Endothelial cell of umbilical vein (primary cell): ENCODE measurements around the gene DUSP10. TPM values are rescaled to one million over a fixed set of nuclear protein-coding genes. Genes with fewer than 3 reads are reported as not detected.

Source experiments
- BruUV-seq: library from RNA; stranded (reverse); fragments of 400-500 nt; replicated peaks from 2 replicates; lab custom pipeline; 2021; lab: Mats Ljungman, UMichigan
- CTCF ChIA-PET: fragments of 300-600, 350-600 bp; sonication (Branson Sonifier 250); formaldehyde crosslinking; loops from one replicate; lab custom pipeline; 2021; ENCODE audit warnings: antibody characterized with exemption, inconsistent platforms; lab: Charles Lee
- POLR2A ChIA-PET: fragments of 300-600, 350-600 bp; sonication (Branson Sonifier 250); formaldehyde crosslinking; loops from one replicate; lab custom pipeline; 2021; ENCODE audit warnings: antibody characterized with exemption, inconsistent platforms; lab: Charles Lee
- DNase-seq: peaks from one replicate; pipeline ENCODE4 v3.0.0-alpha.2; 2011; ENCODE audit warnings: low read depth, low spot score
- FAIRE-seq: peaks from 2 replicates; lab custom pipeline; 2011; peaks lifted over from hg19 to GRCh38; lab: Jason Lieb, UNC
- H2AFZ ChIP-seq: 2 replicates; pipeline ENCODE4 v1.6.0; 2012; ENCODE audit warnings: low read depth, low read length, control low read depth, inconsistent platforms
- H3K27ac ChIP-seq: 2 replicates; pipeline ENCODE4 v1.5.1; 2011; ENCODE audit warnings: low read depth, mild to moderate bottlenecking, control low read depth, low read length, moderate library complexity; ENCODE audit not compliant: insufficient read depth
- H3K27me3 ChIP-seq, 2 experiments: 2 replicates each; pipeline versions ENCODE4 v1.6.0 to v1.6.1; 2011; ENCODE audit warnings: low read length in 2 of 2, mixed read lengths in 1 of 2; ENCODE audit not compliant: control insufficient read depth in 2 of 2, insufficient read depth in 2 of 2
- H3K36me3 ChIP-seq, 2 experiments: 2 replicates in 1 of 2; 3 replicates in 1 of 2; pipeline ENCODE4 v1.5.1; 2011; ENCODE audit warnings: low read length in 2 of 2, mild to moderate bottlenecking in 1 of 2, moderate library complexity in 1 of 2; ENCODE audit not compliant: control insufficient read depth in 2 of 2, insufficient read depth in 2 of 2; ENCODE audit errors: extremely low read depth in 1 of 2
- H3K4me1 ChIP-seq: 3 replicates; pipeline ENCODE4 v1.5.1; 2011; ENCODE audit warnings: mild to moderate bottlenecking, low read length; ENCODE audit not compliant: control insufficient read depth, insufficient read depth; ENCODE audit errors: extremely low read depth
- H3K4me2 ChIP-seq: 2 replicates; pipeline ENCODE4 v1.6.1; 2011; ENCODE audit warnings: low read length, control low read depth, mixed read lengths; ENCODE audit not compliant: insufficient read depth
- H3K4me3 ChIP-seq, 3 experiments: fragments of 200-600 bp in 1 of 3; sonication (generic), shearing (Covaris generic) in 1 of 3; replicated peaks in 1 of 3; 2 replicates each; pipeline ENCODE4 v1.5.1; 2011 to 2016; ENCODE audit warnings: control low read depth in 3 of 3, low read length in 3 of 3, mild to moderate bottlenecking in 2 of 3, inconsistent platforms in 1 of 3, low read depth in 1 of 3, moderate library complexity in 1 of 3; ENCODE audit not compliant: insufficient read depth in 1 of 3
- H3K79me2 ChIP-seq: 2 replicates; pipeline ENCODE4 v1.6.0; 2012; ENCODE audit warnings: low read length, inconsistent platforms; ENCODE audit not compliant: control insufficient read depth, insufficient read depth
- H3K9ac ChIP-seq: replicated peaks from 2 replicates; pipeline ENCODE3; 2011; ENCODE audit warnings: low read length, control low read depth; ENCODE audit not compliant: insufficient read depth; ENCODE audit errors: extremely low read depth
- H3K9me1 ChIP-seq: replicated peaks from 3 replicates; pipeline ENCODE4 v1.6.0; 2011; ENCODE audit warnings: mild to moderate bottlenecking, low read length; ENCODE audit not compliant: control insufficient read depth, insufficient read depth; ENCODE audit errors: extremely low read depth
- H3K9me3 ChIP-seq: replicated peaks from 2 replicates; pipeline ENCODE4 v1.5.1; 2012; ENCODE audit warnings: low read length, inconsistent platforms; ENCODE audit not compliant: control insufficient read depth, insufficient read depth
- H4K20me1 ChIP-seq: replicated peaks from 2 replicates; pipeline ENCODE3; 2011; ENCODE audit warnings: mild to moderate bottlenecking, low read length; ENCODE audit not compliant: control insufficient read depth, insufficient read depth; ENCODE audit errors: extremely low read depth
- CTCF ChIP-seq, 2 donors: IDR thresholded peaks; 1 replicate in 1 of 2; 2 replicates in 1 of 2; pipeline ENCODE4 v1.5.1; 2011; ENCODE audit warnings: low read length in 2 of 2, mild to moderate bottlenecking in 2 of 2, moderate library complexity in 2 of 2, control low read depth in 1 of 2, inconsistent platforms in 1 of 2, low read depth in 1 of 2; ENCODE audit not compliant: insufficient read depth in 1 of 2; ENCODE audit errors: extremely low read depth in 1 of 2
- EZH2 ChIP-seq: IDR thresholded peaks from 2 replicates; pipeline ENCODE4 v1.6.1; 2012; ENCODE audit warnings: borderline replicate concordance, low read depth, mild to moderate bottlenecking, moderate library complexity, low read length, inconsistent platforms; ENCODE audit not compliant: severe bottlenecking
- FOS ChIP-seq: IDR thresholded peaks from 2 replicates; pipeline ENCODE4 v1.6.1; 2011; ENCODE audit warnings: mild to moderate bottlenecking, low read length, moderate library complexity, borderline replicate concordance; ENCODE audit not compliant: insufficient read depth
- GATA2 ChIP-seq: IDR thresholded peaks from 2 replicates; pipeline ENCODE4 v1.7.0; 2011; ENCODE audit warnings: low read depth, mild to moderate bottlenecking, moderate library complexity, mixed read lengths, low read length; ENCODE audit not compliant: insufficient read length, insufficient read depth
- JUN ChIP-seq: IDR thresholded peaks from 2 replicates; pipeline ENCODE4 v1.6.1; 2011; ENCODE audit warnings: borderline replicate concordance, low read depth; ENCODE audit not compliant: insufficient read length, insufficient read depth
- MAX ChIP-seq: IDR thresholded peaks from 2 replicates; pipeline ENCODE4 v1.6.1; 2011; ENCODE audit not compliant: insufficient read depth, insufficient read length
- MYC ChIP-seq: IDR thresholded peaks from one replicate; pipeline ENCODE4 v1.6.1; 2011; ENCODE audit warnings: mild to moderate bottlenecking, low read depth, low read length
- POLR2A ChIP-seq: IDR thresholded peaks from 2 replicates; pipeline ENCODE4 v1.6.1; 2012; ENCODE audit warnings: low read depth, mild to moderate bottlenecking, control low read depth, low read length
- dilution Hi-C: fragments of 300-500 bp; cut with MboI; formaldehyde crosslinking; loops from one replicate; pipeline ENCODE4 v1.15.0; 2019; ENCODE audit warnings: low sequenced_read_pairs; ENCODE audit not compliant: extremely low pct_ligation_motif_present
- intact Hi-C: fragments of 100-400 bp; cut with micrococcal nuclease; formaldehyde crosslinking; loops from one replicate; pipeline ENCODE4 v1.10.0; 2022
- polyA plus RNA-seq, 4 experiments: library from polyadenylated mRNA; depleted of rRNA in 3 of 4; stranded (reverse) in 3 of 4; unstranded in 1 of 4; fragments of >200 nt; gene quantifications; 2 replicates each; pipeline versions ENCODE4 v1.2.1 to v1.2.3, GENCODE V29; 2011 to 2012; ENCODE audit warnings: missing spikeins in 1 of 4
- total RNA-seq: library from RNA; stranded (reverse); gene quantifications from 2 replicates; pipeline ENCODE4 v1.2.3, GENCODE V29; 2021

The DUSP10 gene
- total and polyA plus RNA-seq, 2 donors (not counting 3 experiments of a cell fraction or from before 2014, with no cell fraction given) = 1.6 to 1.9 TPM

- H3K27ac ChIP-seq = no peak overlapping the region
- ChIA-PET POLR2A (no interaction called here), CTCF (no interaction called here)
- H3K27me3 ChIP-seq = no peaks in the 10 kb centered on the region
- H3K36me3 ChIP-seq = no peaks in the 10 kb centered on the region
- H3K4me3 ChIP-seq = no peak overlapping the region
- no peak for DNase-seq
- H3K79me2 ChIP-seq = no peaks in the 10 kb centered on the region
- no peaks in the 10 kb centered on the region for H4K20me1 ChIP-seq
- no peak overlapping the region for H3K4me2 ChIP-seq
- FAIRE-seq = no peak
- H3K4me1 ChIP-seq = no peaks in the 10 kb centered on the region
- intact Hi-C loops (no loop called here), dilution Hi-C loops (no loop called here)
- no peaks in the 10 kb centered on the region for H3K9me1 ChIP-seq
- no peaks in the 10 kb centered on the region for H3K9me3 ChIP-seq
- no peak overlapping the region for H2AFZ ChIP-seq
- no peak overlapping the region for H3K9ac ChIP-seq
- TF ChIP-seq EZH2 (no peak), CTCF (IDR thresholded peaks at IDR 0.05; ENCODE audit: extremely low read depth in 1 of 2, insufficient read depth in 1 of 2, low read depth in 1 of 2, low read length in 2 of 2) (no peak), MAX (no peak), MYC (no peak), FOS (no peak), POLR2A (no peak), JUN (no peak), GATA2 (no peak)
- no TSS peak for BruUV-seq
Observed at GRCh38 chr1:221728037-221728505, 13.8 kb downstream of the DUSP10 start.
